GM12878 (cell line): ENCODE data around the gene MAP1LC3B. TPM values are rescaled to one million over a fixed set of nuclear protein-coding genes. Genes with fewer than 3 reads are reported as not detected.

ENCODE experiments used
- ASH2L ChIP-seq: fragments of 300-600, 200-600 bp; sonication (generic); IDR thresholded peaks from 2 replicates; pipeline ENCODE4 v1.6.1; 2017; ENCODE audit warnings: low read depth, mild to moderate bottlenecking, borderline replicate concordance
- IKZF2 ChIP-seq, 2 experiments: fragments of 450-650 bp; IDR thresholded peaks; 2 replicates each; pipeline ENCODE4 v1.6.1; 2017; ENCODE audit warnings: mild to moderate bottlenecking in 2 of 2, moderate library complexity in 2 of 2
- LARP7 ChIP-seq: fragments of 450-650 bp; IDR thresholded peaks from 2 replicates; pipeline ENCODE4 v1.6.1; 2017; ENCODE audit warnings: mild to moderate bottlenecking
- MEF2A ChIP-seq: IDR thresholded peaks from 2 replicates; pipeline ENCODE4 v1.6.1; 2011; ENCODE audit warnings: low read depth, mild to moderate bottlenecking, low read length, moderate library complexity; ENCODE audit not compliant: insufficient read depth
- NFXL1 ChIP-seq: fragments of 450-650 bp; IDR thresholded peaks from 2 replicates; pipeline ENCODE4 v1.6.1; 2017; ENCODE audit warnings: antibody characterized with exemption, mild to moderate bottlenecking, borderline replicate concordance
- NFYB ChIP-seq: IDR thresholded peaks from 2 replicates; pipeline ENCODE4 v1.6.1; 2011; ENCODE audit warnings: low read depth, mild to moderate bottlenecking, low read length, improper control_type of control experiment, moderate library complexity; ENCODE audit not compliant: insufficient read depth
- PAX8 ChIP-seq: fragments of 450-650 bp; IDR thresholded peaks from 2 replicates; pipeline ENCODE4 v1.6.1; 2017; ENCODE audit warnings: mild to moderate bottlenecking, moderate library complexity
- POLR2A ChIP-seq: IDR thresholded peaks from 2 replicates; pipeline ENCODE4 v1.6.1; 2011; ENCODE audit warnings: low read depth, mild to moderate bottlenecking, low read length
- RAD21 ChIP-seq: IDR thresholded peaks from 2 replicates; pipeline ENCODE4 v1.6.1; 2011; ENCODE audit warnings: mild to moderate bottlenecking, low read depth, low read length, moderate library complexity; ENCODE audit not compliant: insufficient read depth
- YY1 ChIP-seq: IDR thresholded peaks from 2 replicates; pipeline ENCODE4 v1.6.1; 2011; ENCODE audit warnings: low read depth, mild to moderate bottlenecking, low read length
- ZBED1 ChIP-seq: IDR thresholded peaks from 2 replicates; pipeline ENCODE4 v1.6.1; 2016; ENCODE audit warnings: borderline replicate concordance
- ZNF217 ChIP-seq: fragments of 450-650 bp; IDR thresholded peaks from 2 replicates; pipeline ENCODE4 v1.6.1; 2017; ENCODE audit warnings: antibody characterized with exemption, mild to moderate bottlenecking
- polyA plus RNA-seq, 11 experiments: library from polyadenylated mRNA; depleted of rRNA in 4 of 11; unstranded in 6 of 11; stranded (reverse) in 5 of 11; fragments of >200 nt; fragmentation: Nextera tagmentation in 4 of 11; fragmentation: Illumina TruSeq in 1 of 11; extraction: Ambion mirVana in 4 of 11; extraction: Trizol in 1 of 11; gene quantifications; 1 replicate in 1 of 11; 2 replicates in 10 of 11; pipeline versions ENCODE4 v1.2.1 to v1.2.3, GENCODE V29; 2011 to 2016; ENCODE audit warnings: inconsistent platforms in 2 of 11, missing spikeins in 2 of 11, low read depth in 1 of 11
- total RNA-seq, 4 experiments: library from RNA; depleted of rRNA in 3 of 4; stranded (reverse); fragments of >200 nt in 3 of 4; fragmentation: Illumina TruSeq in 1 of 4; extraction: Trizol in 1 of 4; gene quantifications; 2 replicates each; pipeline versions ENCODE4 v1.2.1 to v1.2.3, GENCODE V29; 2013 to 2021
- TF ChIP-seq, protein P1 (sequence below): fragments of 450-650 bp; IDR thresholded peaks from 2 replicates; pipeline ENCODE4 v1.6.1; 2014; ENCODE audit warnings: mild to moderate bottlenecking
- TF ChIP-seq, protein P2 (sequence below): fragments of 450-650 bp; IDR thresholded peaks from 2 replicates; pipeline ENCODE4 v1.6.1; 2017; ENCODE audit warnings: borderline replicate concordance
- TF ChIP-seq, protein P3 (sequence below): IDR thresholded peaks from 2 replicates; pipeline ENCODE4 v1.6.1; 2011; ENCODE audit warnings: low read depth, mild to moderate bottlenecking, low read length, moderate library complexity, borderline replicate concordance; ENCODE audit errors: extremely low read depth
- TF ChIP-seq, protein P4 (sequence below): fragments of 450-650 bp; IDR thresholded peaks from 2 replicates; pipeline ENCODE4 v1.6.1; 2017; ENCODE audit warnings: mild to moderate bottlenecking, low read depth, inconsistent platforms; ENCODE audit not compliant: poor library complexity, severe bottlenecking
- TF ChIP-seq, protein P5 (sequence below): fragments of 450-650 bp; formaldehyde crosslinking; IDR thresholded peaks from 2 replicates; pipeline ENCODE4 v1.4.0; 2020; ENCODE audit warnings: mild to moderate bottlenecking, moderate library complexity
- TF ChIP-seq, protein P6 (sequence below): IDR thresholded peaks from 2 replicates; pipeline ENCODE4 v1.6.1; 2012; ENCODE audit warnings: mild to moderate bottlenecking, low read depth, low read length

The MAP1LC3B gene
- total and polyA plus RNA-seq, 10 of the 15 experiments (the other 5 are each of a cell fraction or from before 2014, with no cell fraction given) = 6.1 to 42.8 (median 13.7) TPM

DNA sequence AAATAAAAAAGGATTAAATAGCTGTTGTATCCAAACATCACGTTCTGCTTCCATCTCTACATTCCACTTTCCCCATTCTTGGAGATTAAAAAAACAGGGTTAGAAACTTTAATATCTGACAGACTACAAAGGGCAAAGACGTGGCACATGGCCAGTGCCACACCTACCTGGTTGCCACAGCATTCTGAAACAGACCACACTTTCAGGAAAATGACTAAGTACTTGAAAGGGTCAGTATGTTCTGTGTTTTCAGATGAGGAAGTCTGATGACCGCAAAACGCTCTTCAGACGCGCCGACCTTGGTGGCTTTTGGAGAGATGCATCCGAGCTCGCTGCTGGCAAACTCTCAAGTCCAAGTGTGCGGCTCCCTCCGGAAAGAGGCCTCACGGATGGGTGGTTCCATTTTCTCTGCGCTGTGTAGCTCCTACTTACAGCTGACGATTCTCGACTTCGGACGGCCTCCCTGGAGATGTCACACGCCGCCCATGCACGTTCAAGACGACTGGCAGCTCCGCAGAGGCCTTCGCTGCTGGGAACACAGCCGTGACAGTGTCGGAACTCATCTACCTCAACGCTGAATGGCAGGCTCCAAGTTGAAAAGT lies 15.5 kb downstream of the MAP1LC3B start (continued):
- TF ChIP-seq, protein P1, sequence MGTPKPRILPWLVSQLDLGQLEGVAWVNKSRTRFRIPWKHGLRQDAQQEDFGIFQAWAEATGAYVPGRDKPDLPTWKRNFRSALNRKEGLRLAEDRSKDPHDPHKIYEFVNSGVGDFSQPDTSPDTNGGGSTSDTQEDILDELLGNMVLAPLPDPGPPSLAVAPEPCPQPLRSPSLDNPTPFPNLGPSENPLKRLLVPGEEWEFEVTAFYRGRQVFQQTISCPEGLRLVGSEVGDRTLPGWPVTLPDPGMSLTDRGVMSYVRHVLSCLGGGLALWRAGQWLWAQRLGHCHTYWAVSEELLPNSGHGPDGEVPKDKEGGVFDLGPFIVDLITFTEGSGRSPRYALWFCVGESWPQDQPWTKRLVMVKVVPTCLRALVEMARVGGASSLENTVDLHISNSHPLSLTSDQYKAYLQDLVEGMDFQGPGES = no peak
- no peak for TF ChIP-seq ASH2L
- TF ChIP-seq LARP7 = no peak
- TF ChIP-seq, protein P2, sequence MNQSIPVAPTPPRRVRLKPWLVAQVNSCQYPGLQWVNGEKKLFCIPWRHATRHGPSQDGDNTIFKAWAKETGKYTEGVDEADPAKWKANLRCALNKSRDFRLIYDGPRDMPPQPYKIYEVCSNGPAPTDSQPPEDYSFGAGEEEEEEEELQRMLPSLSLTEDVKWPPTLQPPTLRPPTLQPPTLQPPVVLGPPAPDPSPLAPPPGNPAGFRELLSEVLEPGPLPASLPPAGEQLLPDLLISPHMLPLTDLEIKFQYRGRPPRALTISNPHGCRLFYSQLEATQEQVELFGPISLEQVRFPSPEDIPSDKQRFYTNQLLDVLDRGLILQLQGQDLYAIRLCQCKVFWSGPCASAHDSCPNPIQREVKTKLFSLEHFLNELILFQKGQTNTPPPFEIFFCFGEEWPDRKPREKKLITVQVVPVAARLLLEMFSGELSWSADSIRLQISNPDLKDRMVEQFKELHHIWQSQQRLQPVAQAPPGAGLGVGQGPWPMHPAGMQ = no peak
- TF ChIP-seq, protein P3, sequence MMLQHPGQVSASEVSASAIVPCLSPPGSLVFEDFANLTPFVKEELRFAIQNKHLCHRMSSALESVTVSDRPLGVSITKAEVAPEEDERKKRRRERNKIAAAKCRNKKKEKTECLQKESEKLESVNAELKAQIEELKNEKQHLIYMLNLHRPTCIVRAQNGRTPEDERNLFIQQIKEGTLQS = no peak
- no peak for TF ChIP-seq NFYB
- TF ChIP-seq PAX8 = no peak
- TF ChIP-seq NFXL1 = no peak
- TF ChIP-seq IKZF2 (IDR thresholded peaks at IDR 0.05) = peak; percentile 89 to 90
- TF ChIP-seq, protein P4, sequence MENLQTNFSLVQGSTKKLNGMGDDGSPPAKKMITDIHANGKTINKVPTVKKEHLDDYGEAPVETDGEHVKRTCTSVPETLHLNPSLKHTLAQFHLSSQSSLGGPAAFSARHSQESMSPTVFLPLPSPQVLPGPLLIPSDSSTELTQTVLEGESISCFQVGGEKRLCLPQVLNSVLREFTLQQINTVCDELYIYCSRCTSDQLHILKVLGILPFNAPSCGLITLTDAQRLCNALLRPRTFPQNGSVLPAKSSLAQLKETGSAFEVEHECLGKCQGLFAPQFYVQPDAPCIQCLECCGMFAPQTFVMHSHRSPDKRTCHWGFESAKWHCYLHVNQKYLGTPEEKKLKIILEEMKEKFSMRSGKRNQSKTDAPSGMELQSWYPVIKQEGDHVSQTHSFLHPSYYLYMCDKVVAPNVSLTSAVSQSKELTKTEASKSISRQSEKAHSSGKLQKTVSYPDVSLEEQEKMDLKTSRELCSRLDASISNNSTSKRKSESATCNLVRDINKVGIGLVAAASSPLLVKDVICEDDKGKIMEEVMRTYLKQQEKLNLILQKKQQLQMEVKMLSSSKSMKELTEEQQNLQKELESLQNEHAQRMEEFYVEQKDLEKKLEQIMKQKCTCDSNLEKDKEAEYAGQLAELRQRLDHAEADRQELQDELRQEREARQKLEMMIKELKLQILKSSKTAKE = peak; percentile 68
- TF ChIP-seq, protein P5, sequence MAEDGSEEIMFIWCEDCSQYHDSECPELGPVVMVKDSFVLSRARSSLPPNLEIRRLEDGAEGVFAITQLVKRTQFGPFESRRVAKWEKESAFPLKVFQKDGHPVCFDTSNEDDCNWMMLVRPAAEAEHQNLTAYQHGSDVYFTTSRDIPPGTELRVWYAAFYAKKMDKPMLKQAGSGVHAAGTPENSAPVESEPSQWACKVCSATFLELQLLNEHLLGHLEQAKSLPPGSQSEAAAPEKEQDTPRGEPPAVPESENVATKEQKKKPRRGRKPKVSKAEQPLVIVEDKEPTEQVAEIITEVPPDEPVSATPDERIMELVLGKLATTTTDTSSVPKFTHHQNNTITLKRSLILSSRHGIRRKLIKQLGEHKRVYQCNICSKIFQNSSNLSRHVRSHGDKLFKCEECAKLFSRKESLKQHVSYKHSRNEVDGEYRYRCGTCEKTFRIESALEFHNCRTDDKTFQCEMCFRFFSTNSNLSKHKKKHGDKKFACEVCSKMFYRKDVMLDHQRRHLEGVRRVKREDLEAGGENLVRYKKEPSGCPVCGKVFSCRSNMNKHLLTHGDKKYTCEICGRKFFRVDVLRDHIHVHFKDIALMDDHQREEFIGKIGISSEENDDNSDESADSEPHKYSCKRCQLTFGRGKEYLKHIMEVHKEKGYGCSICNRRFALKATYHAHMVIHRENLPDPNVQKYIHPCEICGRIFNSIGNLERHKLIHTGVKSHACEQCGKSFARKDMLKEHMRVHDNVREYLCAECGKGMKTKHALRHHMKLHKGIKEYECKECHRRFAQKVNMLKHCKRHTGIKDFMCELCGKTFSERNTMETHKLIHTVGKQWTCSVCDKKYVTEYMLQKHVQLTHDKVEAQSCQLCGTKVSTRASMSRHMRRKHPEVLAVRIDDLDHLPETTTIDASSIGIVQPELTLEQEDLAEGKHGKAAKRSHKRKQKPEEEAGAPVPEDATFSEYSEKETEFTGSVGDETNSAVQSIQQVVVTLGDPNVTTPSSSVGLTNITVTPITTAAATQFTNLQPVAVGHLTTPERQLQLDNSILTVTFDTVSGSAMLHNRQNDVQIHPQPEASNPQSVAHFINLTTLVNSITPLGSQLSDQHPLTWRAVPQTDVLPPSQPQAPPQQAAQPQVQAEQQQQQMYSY (CRISPR knock-in tag) = no peak
- no peak for TF ChIP-seq POLR2A
- no peak for TF ChIP-seq ZNF217
- no peak for TF ChIP-seq YY1
- no peak; the same call in 1 of the 2 replicates for TF ChIP-seq ZBED1
- TF ChIP-seq RAD21 = no peak
- TF ChIP-seq MEF2A = 0 out of 2 replicates have a peak, but pooled peaks have one; percentile 29
- TF ChIP-seq, protein P6, sequence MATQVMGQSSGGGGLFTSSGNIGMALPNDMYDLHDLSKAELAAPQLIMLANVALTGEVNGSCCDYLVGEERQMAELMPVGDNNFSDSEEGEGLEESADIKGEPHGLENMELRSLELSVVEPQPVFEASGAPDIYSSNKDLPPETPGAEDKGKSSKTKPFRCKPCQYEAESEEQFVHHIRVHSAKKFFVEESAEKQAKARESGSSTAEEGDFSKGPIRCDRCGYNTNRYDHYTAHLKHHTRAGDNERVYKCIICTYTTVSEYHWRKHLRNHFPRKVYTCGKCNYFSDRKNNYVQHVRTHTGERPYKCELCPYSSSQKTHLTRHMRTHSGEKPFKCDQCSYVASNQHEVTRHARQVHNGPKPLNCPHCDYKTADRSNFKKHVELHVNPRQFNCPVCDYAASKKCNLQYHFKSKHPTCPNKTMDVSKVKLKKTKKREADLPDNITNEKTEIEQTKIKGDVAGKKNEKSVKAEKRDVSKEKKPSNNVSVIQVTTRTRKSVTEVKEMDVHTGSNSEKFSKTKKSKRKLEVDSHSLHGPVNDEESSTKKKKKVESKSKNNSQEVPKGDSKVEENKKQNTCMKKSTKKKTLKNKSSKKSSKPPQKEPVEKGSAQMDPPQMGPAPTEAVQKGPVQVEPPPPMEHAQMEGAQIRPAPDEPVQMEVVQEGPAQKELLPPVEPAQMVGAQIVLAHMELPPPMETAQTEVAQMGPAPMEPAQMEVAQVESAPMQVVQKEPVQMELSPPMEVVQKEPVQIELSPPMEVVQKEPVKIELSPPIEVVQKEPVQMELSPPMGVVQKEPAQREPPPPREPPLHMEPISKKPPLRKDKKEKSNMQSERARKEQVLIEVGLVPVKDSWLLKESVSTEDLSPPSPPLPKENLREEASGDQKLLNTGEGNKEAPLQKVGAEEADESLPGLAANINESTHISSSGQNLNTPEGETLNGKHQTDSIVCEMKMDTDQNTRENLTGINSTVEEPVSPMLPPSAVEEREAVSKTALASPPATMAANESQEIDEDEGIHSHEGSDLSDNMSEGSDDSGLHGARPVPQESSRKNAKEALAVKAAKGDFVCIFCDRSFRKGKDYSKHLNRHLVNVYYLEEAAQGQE = no peak
